HCT116 (cell line): ENCODE data around the gene JPH3. TPM values are rescaled to one million over a fixed set of nuclear protein-coding genes. Genes with fewer than 3 reads are reported as not detected.

ENCODE experiments used
- ATAC-seq: fragments of 200-7000 bp; cut with Tn5 transposase; 2 replicates; pipeline ENCODE4 v1.9.1; 2020; ENCODE audit warnings: mild to moderate bottlenecking, moderate library complexity
- BruUV-seq: library from RNA; stranded (reverse); fragments of 400-500 nt; replicated peaks from 2 replicates; lab custom pipeline; 2021; lab: Mats Ljungman, UMichigan
- CTCF ChIA-PET: fragments of 300-600 bp; sonication (Branson Sonifier 250); formaldehyde crosslinking; loops from one replicate; lab custom pipeline; 2021; ENCODE audit warnings: antibody characterized with exemption; lab: Charles Lee
- POLR2A ChIA-PET: fragments of 300-600, 350-600 bp; sonication (Branson Sonifier 250); formaldehyde crosslinking; loops from one replicate; lab custom pipeline; 2021; ENCODE audit warnings: antibody characterized with exemption; lab: Charles Lee
- RAD21 ChIA-PET, 2 experiments: fragments of 300-600 bp; sonication (Branson Sonifier 250); formaldehyde crosslinking; loops; one replicate each; lab custom pipeline; 2023; ENCODE audit warnings: low total read pairs in 2 of 2; ENCODE audit not compliant: uncharacterized antibody in 2 of 2, unreplicated experiment in 2 of 2, low non-redundant PET in 1 of 2; lab: Charles Lee
- DNase-seq: peaks from one replicate; pipeline ENCODE4 v3.0.0-alpha.2; 2010; ENCODE audit warnings: low read depth, low spot score
- H2AFZ ChIP-seq: fragments of 200-600 bp; shearing (Covaris generic), sonication (generic); 2 replicates; pipeline ENCODE4 v1.6.1; 2017; ENCODE audit warnings: low read depth, mixed run types, mixed read lengths, antibody characterized with exemption, low read length; ENCODE audit not compliant: poor library complexity, severe bottlenecking
- H3K27ac ChIP-seq: 2 replicates; pipeline ENCODE4 v1.5.1; 2012; ENCODE audit warnings: low read depth, low read length
- H3K27me3 ChIP-seq: fragments of 200-600 bp; sonication (generic); 2 replicates; pipeline ENCODE4 v1.6.1; 2016; ENCODE audit warnings: mixed run types, low read length, mixed read lengths; ENCODE audit not compliant: insufficient read depth
- H3K36me3 ChIP-seq, 2 experiments: fragments of 200-500 bp in 1 of 2; fragments of 200-600 bp in 1 of 2; sonication (Bioruptor generic) in 1 of 2; sonication (generic) in 1 of 2; 2 replicates each; pipeline versions ENCODE4 v1.5.1 to v1.6.1; 2014 to 2016; ENCODE audit warnings: low read length in 2 of 2, inconsistent platforms in 1 of 2, mixed read lengths in 1 of 2, mixed run types in 1 of 2; ENCODE audit not compliant: insufficient read depth in 2 of 2, control insufficient read depth in 1 of 2
- H3K4me1 ChIP-seq, 2 experiments: fragments of 200-600 bp in 1 of 2; sonication (generic) in 1 of 2; 2 replicates each; pipeline versions ENCODE4 v1.5.1 to v1.6.1; 2012 to 2017; ENCODE audit warnings: low read length in 2 of 2, inconsistent platforms in 1 of 2, mild to moderate bottlenecking in 1 of 2, mixed read lengths in 1 of 2, mixed run types in 1 of 2, moderate library complexity in 1 of 2; ENCODE audit not compliant: insufficient read depth in 2 of 2, control insufficient read depth in 1 of 2
- H3K4me2 ChIP-seq: fragments of 200-600 bp; sonication (generic); 2 replicates; pipeline ENCODE4 v1.6.1; 2017; ENCODE audit warnings: mixed run types, low read length, mixed read lengths
- H3K4me3 ChIP-seq, 2 experiments: fragments of 200-600 bp in 1 of 2; sonication (generic) in 1 of 2; replicated peaks in 1 of 2; 2 replicates each; pipeline ENCODE4 v1.5.1; 2011 to 2016; ENCODE audit warnings: low read length in 2 of 2, control low read depth in 1 of 2, low read depth in 1 of 2, mild to moderate bottlenecking in 1 of 2, mixed read lengths in 1 of 2, mixed run types in 1 of 2
- H3K79me2 ChIP-seq: fragments of 200-600 bp; sonication (generic); 2 replicates; pipeline ENCODE4 v1.6.1; 2017; ENCODE audit warnings: mild to moderate bottlenecking, mixed run types, low read length, moderate library complexity, mixed read lengths; ENCODE audit not compliant: insufficient read depth
- H3K9ac ChIP-seq: fragments of 200-600 bp; sonication (generic); 2 replicates; pipeline ENCODE4 v1.6.1; 2016; ENCODE audit warnings: low read length, mixed read lengths
- H3K9me2 ChIP-seq: fragments of 200-600 bp; sonication (generic), shearing (Covaris generic); 2 replicates; pipeline ENCODE4 v1.6.1; 2017; ENCODE audit warnings: mixed run types, mild to moderate bottlenecking, moderate library complexity; ENCODE audit not compliant: insufficient read depth
- H3K9me3 ChIP-seq, 2 experiments: fragments of 200-500 bp in 1 of 2; fragments of 200-600 bp in 1 of 2; sonication (Bioruptor generic) in 1 of 2; sonication (generic) in 1 of 2; 2 replicates each; pipeline ENCODE4 v1.6.1; 2014 to 2017; ENCODE audit warnings: low read length in 2 of 2, mixed read lengths in 2 of 2, inconsistent platforms in 1 of 2, low read depth in 1 of 2, mild to moderate bottlenecking in 1 of 2, mixed run types in 1 of 2, moderate library complexity in 1 of 2; ENCODE audit not compliant: control insufficient read depth in 1 of 2, insufficient read depth in 1 of 2
- H4K20me1 ChIP-seq: fragments of 200-600 bp; sonication (generic), shearing (Covaris generic); 2 replicates; pipeline ENCODE4 v1.6.1; 2017; ENCODE audit warnings: mixed run types, mild to moderate bottlenecking, moderate library complexity; ENCODE audit not compliant: insufficient read depth
- ATF3 ChIP-seq: IDR thresholded peaks from 2 replicates; pipeline ENCODE4 v1.6.1; 2012
- CTCF ChIP-seq, 3 experiments: fragments of 200-600 bp in 1 of 3; sonication (generic) in 1 of 3; IDR thresholded peaks in 2 of 3; conservative IDR thresholded peaks in 1 of 3; 2 replicates each; pipeline ENCODE4 v1.5.1; 2012 to 2017; ENCODE audit warnings: low read depth in 2 of 3, low read length in 2 of 3, antibody characterized with exemption in 1 of 3, borderline replicate concordance in 1 of 3, control low read depth in 1 of 3, mild to moderate bottlenecking in 1 of 3, mixed read lengths in 1 of 3, mixed run types in 1 of 3, moderate library complexity in 1 of 3; ENCODE audit not compliant: insufficient read depth in 1 of 3
- EGR1 ChIP-seq: IDR thresholded peaks from 2 replicates; pipeline ENCODE4 v1.6.1; 2012; ENCODE audit warnings: low read depth
- ELF1 ChIP-seq: IDR thresholded peaks from 2 replicates; pipeline ENCODE4 v1.6.1; 2012; ENCODE audit warnings: low read depth, borderline replicate concordance
- EZH2phosphoT487 ChIP-seq: fragments of 200-600 bp; IDR thresholded peaks from 2 replicates; pipeline ENCODE4 v1.6.1; 2018; ENCODE audit warnings: antibody characterized with exemption, borderline replicate concordance
- FOSL1 ChIP-seq: IDR thresholded peaks from 2 replicates; pipeline ENCODE4 v1.6.1; 2012; ENCODE audit warnings: low read depth
- JUND ChIP-seq: IDR thresholded peaks from 2 replicates; pipeline ENCODE4 v1.6.1; 2012
- MAX ChIP-seq: IDR thresholded peaks from 2 replicates; pipeline ENCODE4 v1.6.1; 2012
- SIN3A ChIP-seq: IDR thresholded peaks from 2 replicates; pipeline ENCODE4 v1.6.1; 2012; ENCODE audit warnings: low read depth
- YY1 ChIP-seq: IDR thresholded peaks from 2 replicates; pipeline ENCODE4 v1.6.1; 2011; ENCODE audit warnings: low read length, low read depth, moderate library complexity, mild to moderate bottlenecking; ENCODE audit not compliant: insufficient replicate concordance; ENCODE audit errors: extremely low read depth
- ZFX ChIP-seq: fragments of 450-650 bp; IDR thresholded peaks from 2 replicates; pipeline ENCODE4 v1.6.1; 2017
- ZNF274 ChIP-seq: fragments of 200-500 bp; sonication (Bioruptor generic); IDR thresholded peaks from 2 replicates; pipeline ENCODE4 v1.6.1; 2014; ENCODE audit warnings: mild to moderate bottlenecking, low read depth, low read length, inconsistent platforms
- intact Hi-C: fragments of 100-400 bp; cut with micrococcal nuclease; formaldehyde crosslinking; loops from 2 replicates; pipeline ENCODE4 v1.10.0; 2022
- total RNA-seq: library from RNA; stranded (reverse); gene quantifications from one replicate; pipeline ENCODE4 v1.2.1, GENCODE V29; 2021; ENCODE audit not compliant: unreplicated experiment

Gene JPH3
- total RNA-seq, 1 experiment from 2014 or later = 0.10 TPM

- H3K9ac ChIP-seq = no peak overlapping the region
- no peak for TF ChIP-seq ZFX
- TF ChIP-seq CTCF (IDR thresholded peaks at IDR 0.05 in 2 of 3, conservative IDR thresholded peaks at IDR 0.05 in 1 of 3; ENCODE audit: borderline replicate concordance in 1 of 3, insufficient read depth in 1 of 3, low read depth in 2 of 3, low read length in 2 of 3) = no peak
- no peak for TF ChIP-seq JUND
- no peak for TF ChIP-seq FOSL1
- TF ChIP-seq ZNF274 = no peak
- no peak for TF ChIP-seq EZH2phosphoT487
- no peak for TF ChIP-seq YY1
- no peak for TF ChIP-seq EGR1
- no peak for TF ChIP-seq MAX
- TF ChIP-seq ELF1 = no peak
- TF ChIP-seq ATF3 = no peak
- TF ChIP-seq SIN3A = no peak
- ChIA-PET CTCF (no interaction called here), POLR2A (no interaction called here), RAD21 (no interaction called here)
- H3K79me2 ChIP-seq = no peaks in the 10 kb centered on the region
- H3K4me2 ChIP-seq = no peak overlapping the region
- no peak overlapping the region for H3K4me3 ChIP-seq
- no peak overlapping the region for H3K27ac ChIP-seq
- BruUV-seq = no TSS peak
- ATAC-seq = no peak
- DNase-seq = no peak
- H3K36me3 ChIP-seq = no peaks in the 10 kb centered on the region
- no peaks in the 10 kb centered on the region for H3K27me3 ChIP-seq
- H4K20me1 ChIP-seq = no peaks in the 10 kb centered on the region
- no peaks in the 10 kb centered on the region for H3K9me3 ChIP-seq
- intact Hi-C loops = no loop called here
- no peaks in the 10 kb centered on the region for H3K9me2 ChIP-seq
- peaks cover 0 to 10% of the 10 kb centered on the region in 2 experiments; a peak in 3 of 4 replicates for H3K4me1 ChIP-seq
- H2AFZ ChIP-seq = no peak overlapping the region
These were observed 65.1 kb downstream of the JPH3 start for GRCh38 chr16:87667443-87667842.
